GM12892 (cell line): ENCODE results near the gene GTPBP3.
A peak's percentile ranks its signal among the peaks of the same experiment; 100 is the strongest.

ENCODE experiments used
- DNase-seq: peaks from one replicate; pipeline ENCODE4 v3.0.0; 2011; ENCODE audit not compliant: insufficient read length
- FAIRE-seq: peaks from 2 replicates; lab custom pipeline; 2011; peaks lifted over from hg19 to GRCh38; lab: Jason Lieb, UNC
- POLR2A ChIP-seq: IDR thresholded peaks from 2 replicates; pipeline ENCODE4 v1.6.1; 2011; ENCODE audit warnings: low read depth, low read length, control low read depth
- POLR2AphosphoS5 ChIP-seq: IDR thresholded peaks from 2 replicates; pipeline ENCODE4 v1.6.1; 2011; ENCODE audit warnings: low read depth, low read length, control low read depth
- TAF1 ChIP-seq: IDR thresholded peaks from 2 replicates; pipeline ENCODE4 v1.6.1; 2011; ENCODE audit warnings: low read depth, mild to moderate bottlenecking, control low read depth, low read length, borderline replicate concordance

The GTPBP3 gene

GRCh38 chr19:17331045-17331558 lies 6.3 kb upstream of the GTPBP3 start:
- TF ChIP-seq TAF1 = no peak
- TF ChIP-seq POLR2AphosphoS5 = no peak
- no peak for TF ChIP-seq POLR2A
- no peak for FAIRE-seq
- DNase-seq = no peak

GRCh38 chr19:17332360-17332676 lies 5.0 kb upstream of the GTPBP3 start:
- DNase-seq (no peak), FAIRE-seq (no peak)
- no peak for TF ChIP-seq POLR2A

GRCh38 chr19:17332677-17333581 lies 4.4 kb upstream of the GTPBP3 start:
- no peak for TF ChIP-seq POLR2A
- TF ChIP-seq POLR2AphosphoS5 = no peak
- TF ChIP-seq TAF1 = no peak
- DNase-seq (no peak), FAIRE-seq (no peak)

GRCh38 chr19:17333611-17334413 lies 3.5 kb upstream of the GTPBP3 start:
- FAIRE-seq (peak; percentile 58), DNase-seq (peak; percentile 74)
- TF ChIP-seq POLR2A (no peak), POLR2AphosphoS5 (no peak), TAF1 (no peak)

- DNase-seq = peak; percentile 92
- FAIRE-seq = peak; percentile 97
- TF ChIP-seq POLR2A (no peak), TAF1 (0 out of 2 replicates have a peak, but pooled peaks have one; percentile 6)
Observed at GRCh38 chr19:17334414-17335409, 2.6 kb upstream of the GTPBP3 start, which contains the start of gene ANO8. ANO8 (minus strand) TSS chr19:17334855; CDS start chr19:17334670, 185 bp downstream.

GRCh38 chr19:17335575-17335974 lies 1.8 kb upstream of the GTPBP3 start:
- DNase-seq (no peak), FAIRE-seq (no peak)
- TF ChIP-seq TAF1 = no peak
- TF ChIP-seq POLR2A = no peak
- no peak for TF ChIP-seq POLR2AphosphoS5

GRCh38 chr19:17337675-17338432 lies 501 bp downstream of the GTPBP3 start:
- DNase-seq (peak; percentile 62), FAIRE-seq (no peak)
- TF ChIP-seq POLR2A (no peak), POLR2AphosphoS5 (no peak)

- DNase-seq (no peak), FAIRE-seq (no peak)
- TF ChIP-seq POLR2AphosphoS5 (no peak), TAF1 (no peak), POLR2A (no peak)
Observed at GRCh38 chr19:17338433-17339078, 1.2 kb downstream of the GTPBP3 start.

GRCh38 chr19:17339088-17339741 lies 1.9 kb downstream of the GTPBP3 start:
- FAIRE-seq (no peak), DNase-seq (no peak)
- TF ChIP-seq POLR2AphosphoS5 (no peak), POLR2A (no peak), TAF1 (no peak)

- TF ChIP-seq TAF1 = no peak
- no peak for TF ChIP-seq POLR2A
- TF ChIP-seq POLR2AphosphoS5 = no peak
- no peak for DNase-seq
- FAIRE-seq = no peak
Observed at GRCh38 chr19:17340302-17340870, 3.0 kb downstream of the GTPBP3 start.
